ENCODE measurements around the gene GSTCD. TPM values are rescaled to one million over a fixed set of nuclear protein-coding genes. Genes with fewer than 3 reads are reported as not detected.
"Not testable (repeated sequence)": the region's sequence is repeated elsewhere in the genome, so short reads cannot be mapped to it uniquely, and the experiment has no call there.

The GSTCD gene
- total RNA-seq, 1 donor from 2014 or later, result 7.4 TPM

DNA sequence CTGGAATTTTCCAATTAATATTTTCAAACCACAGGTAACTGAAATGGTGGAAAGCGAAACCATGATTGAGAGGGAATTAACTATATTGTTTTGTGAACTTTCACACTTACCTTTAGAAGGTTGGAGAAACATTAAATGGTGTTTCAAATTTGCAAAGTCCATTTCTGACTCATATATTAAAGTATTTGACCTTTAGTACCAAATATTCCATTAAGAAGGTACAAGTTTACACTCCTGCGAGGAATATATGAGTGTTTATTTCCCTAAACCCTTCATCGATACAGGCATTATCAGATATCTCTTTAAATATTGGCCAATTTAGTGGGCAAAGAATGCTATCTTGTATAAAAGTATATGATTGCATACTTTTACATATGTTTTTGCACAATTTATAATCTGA is 142.6 kb downstream of the GSTCD start:
- Mint-ChIP-seq H3K4me1 (ENCODE audit: low read depth) (no peaks in the 10 kb centered on the region), H3K27me3 (ENCODE audit: low read depth) (no peaks in the 10 kb centered on the region), H3K27ac (ENCODE audit: unreplicated experiment) (no peak overlapping the region), H3K9me3 (ENCODE audit: low read depth) (peaks cover 27% of the 10 kb centered on the region), H3K4me3 (ENCODE audit: unreplicated experiment) (no peak overlapping the region), H3K36me3 (ENCODE audit: low read depth) (peaks cover 12% of the 10 kb centered on the region)
- no peak for TF ChIP-seq CTCF (IDR thresholded peaks at IDR 0.05)
- DNase-seq (ENCODE audit: low spot score), result no peak

- H3K27me3 Mint-ChIP-seq (ENCODE audit: low read depth); H3K27ac Mint-ChIP-seq (ENCODE audit: unreplicated experiment); H3K4me3 Mint-ChIP-seq (ENCODE audit: unreplicated experiment); H3K4me1 Mint-ChIP-seq (ENCODE audit: low read depth); DNase-seq (ENCODE audit: low spot score): not testable (repeated sequence)
- peaks cover 17% of the 10 kb centered on the region for H3K36me3 Mint-ChIP-seq (ENCODE audit: low read depth)
- peaks cover 32% of the 10 kb centered on the region for H3K9me3 Mint-ChIP-seq (ENCODE audit: low read depth)
Measured at GRCh38 chr4:105852230-105852629, 143.6 kb downstream of the GSTCD start.

DNA sequence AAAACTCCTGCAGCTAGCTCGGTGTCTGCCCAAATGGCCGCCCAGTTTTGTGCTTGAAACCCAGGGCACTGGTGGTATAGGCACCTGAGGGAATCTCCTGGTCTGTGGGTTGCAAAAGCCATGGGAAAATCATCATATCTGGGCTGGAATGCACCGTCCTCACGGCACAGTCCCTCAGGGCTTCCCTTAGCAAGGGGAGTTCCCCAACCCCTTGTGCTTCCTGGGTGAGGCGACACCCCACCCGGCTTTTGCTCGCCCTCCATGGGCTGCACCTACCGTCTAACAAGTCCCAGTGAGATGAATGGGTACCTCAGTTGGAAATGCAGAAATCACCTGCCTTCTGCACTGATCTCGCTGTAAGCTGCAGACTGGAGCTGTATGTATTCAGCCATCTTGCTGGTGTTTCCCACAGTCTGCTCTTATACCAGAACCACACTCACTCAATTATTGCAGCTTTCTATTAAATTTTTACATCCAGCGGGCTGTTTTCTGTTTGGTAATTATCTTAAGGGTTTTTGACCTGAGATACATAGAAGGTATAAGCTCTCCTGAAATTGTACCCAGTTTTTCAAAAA is 150.0 kb downstream of the GSTCD start:
- H3K27ac Mint-ChIP-seq (ENCODE audit: unreplicated experiment), result no peak overlapping the region
- no peak for DNase-seq (ENCODE audit: low spot score)
- no peaks in the 10 kb centered on the region for H3K27me3 Mint-ChIP-seq (ENCODE audit: low read depth)
- H3K36me3 Mint-ChIP-seq (ENCODE audit: low read depth), result peaks cover 27% of the 10 kb centered on the region
- H3K4me3 Mint-ChIP-seq (ENCODE audit: unreplicated experiment), result no peak overlapping the region
- H3K4me1 Mint-ChIP-seq (ENCODE audit: low read depth), result peaks cover 9% of the 10 kb centered on the region
- H3K9me3 Mint-ChIP-seq (ENCODE audit: low read depth), result peaks cover 49% of the 10 kb centered on the region
- no peak for TF ChIP-seq CTCF (IDR thresholded peaks at IDR 0.05)

DNA sequence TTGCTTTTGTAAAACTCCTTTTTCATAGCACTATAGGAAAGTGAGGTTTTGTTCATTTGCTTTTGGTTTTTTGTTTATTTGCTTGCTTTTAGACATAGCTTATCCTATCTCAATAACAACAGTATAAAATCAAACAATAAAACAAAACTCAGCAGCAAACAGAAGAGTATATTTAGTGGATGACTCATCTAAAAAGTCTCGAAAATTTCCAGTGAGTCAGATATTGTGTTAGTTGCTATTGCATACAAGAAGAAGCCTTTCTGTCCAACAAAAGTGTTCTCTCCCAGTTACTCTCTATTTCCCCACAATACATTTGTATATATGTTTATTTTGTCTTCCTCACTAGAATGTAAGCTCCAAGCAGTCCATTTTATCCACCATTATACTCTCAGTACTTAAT is 150.6 kb downstream of the GSTCD start:
- no peak for TF ChIP-seq CTCF (IDR thresholded peaks at IDR 0.05)
- Mint-ChIP-seq H3K4me3 (ENCODE audit: unreplicated experiment) (no peak overlapping the region), H3K4me1 (ENCODE audit: low read depth) (peaks cover 9% of the 10 kb centered on the region), H3K27me3 (ENCODE audit: low read depth) (no peaks in the 10 kb centered on the region), H3K9me3 (ENCODE audit: low read depth) (peaks cover 52% of the 10 kb centered on the region), H3K36me3 (ENCODE audit: low read depth) (peaks cover 25% of the 10 kb centered on the region), H3K27ac (ENCODE audit: unreplicated experiment) (peak overlapping the region; percentile 77)
- DNase-seq (ENCODE audit: low spot score), result no peak

- TF ChIP-seq CTCF (IDR thresholded peaks at IDR 0.05), result no peak
- peaks cover 1% of the 10 kb centered on the region for H3K36me3 Mint-ChIP-seq (ENCODE audit: low read depth)
- H3K4me3 Mint-ChIP-seq (ENCODE audit: unreplicated experiment), result no peak overlapping the region
Measured at GRCh38 chr4:105870963-105871362, 162.4 kb downstream of the GSTCD start.

DNA sequence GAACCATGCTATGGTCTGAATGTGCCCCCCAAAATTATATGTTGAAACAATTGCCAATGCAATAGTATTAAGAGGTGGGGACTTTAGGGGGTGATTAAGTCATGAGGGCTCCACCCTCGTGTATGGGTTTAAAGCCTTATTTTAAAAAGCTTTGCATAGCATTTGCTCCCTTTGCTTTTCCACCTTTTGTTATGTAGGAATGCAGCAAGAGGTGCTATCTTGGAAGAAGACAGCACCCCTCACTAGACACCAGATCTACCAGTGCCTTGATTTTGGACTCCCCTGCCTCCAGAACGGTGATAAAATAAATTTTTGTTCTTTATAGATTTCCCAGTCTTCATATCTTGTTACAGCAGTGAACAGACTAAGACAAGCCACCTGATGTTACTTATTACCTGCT is 163.4 kb downstream of the GSTCD start:
- Mint-ChIP-seq H3K4me3 (ENCODE audit: unreplicated experiment) (no peak overlapping the region), H3K36me3 (ENCODE audit: low read depth) (peaks cover 1% of the 10 kb centered on the region), H3K27ac (ENCODE audit: unreplicated experiment) (no peak overlapping the region), H3K4me1 (ENCODE audit: low read depth) (no peaks in the 10 kb centered on the region), H3K9me3 (ENCODE audit: low read depth) (no peaks in the 10 kb centered on the region), H3K27me3 (ENCODE audit: low read depth) (peaks cover 26% of the 10 kb centered on the region)
- no peak for TF ChIP-seq CTCF (IDR thresholded peaks at IDR 0.05)
- DNase-seq (ENCODE audit: low spot score), result no peak

More at GRCh38 chr4:105870963-105871362, 162.4 kb downstream of the GSTCD start:
- Mint-ChIP-seq H3K9me3 (ENCODE audit: low read depth) (no peaks in the 10 kb centered on the region), H3K4me1 (ENCODE audit: low read depth) (no peaks in the 10 kb centered on the region), H3K27me3 (ENCODE audit: low read depth) (peaks cover 26% of the 10 kb centered on the region), H3K27ac (ENCODE audit: unreplicated experiment) (no peak overlapping the region)
- no peak for DNase-seq (ENCODE audit: low spot score)

Data from chondrocyte (in vitro differentiated cells).